HS-27A (cell line): ENCODE data around the gene DENND5A.

Experiments used
- DNase-seq: peaks from one replicate; pipeline ENCODE4 v3.0.0-alpha.2; 2012; ENCODE audit warnings: low read depth, missing footprints

Gene DENND5A

DNA sequence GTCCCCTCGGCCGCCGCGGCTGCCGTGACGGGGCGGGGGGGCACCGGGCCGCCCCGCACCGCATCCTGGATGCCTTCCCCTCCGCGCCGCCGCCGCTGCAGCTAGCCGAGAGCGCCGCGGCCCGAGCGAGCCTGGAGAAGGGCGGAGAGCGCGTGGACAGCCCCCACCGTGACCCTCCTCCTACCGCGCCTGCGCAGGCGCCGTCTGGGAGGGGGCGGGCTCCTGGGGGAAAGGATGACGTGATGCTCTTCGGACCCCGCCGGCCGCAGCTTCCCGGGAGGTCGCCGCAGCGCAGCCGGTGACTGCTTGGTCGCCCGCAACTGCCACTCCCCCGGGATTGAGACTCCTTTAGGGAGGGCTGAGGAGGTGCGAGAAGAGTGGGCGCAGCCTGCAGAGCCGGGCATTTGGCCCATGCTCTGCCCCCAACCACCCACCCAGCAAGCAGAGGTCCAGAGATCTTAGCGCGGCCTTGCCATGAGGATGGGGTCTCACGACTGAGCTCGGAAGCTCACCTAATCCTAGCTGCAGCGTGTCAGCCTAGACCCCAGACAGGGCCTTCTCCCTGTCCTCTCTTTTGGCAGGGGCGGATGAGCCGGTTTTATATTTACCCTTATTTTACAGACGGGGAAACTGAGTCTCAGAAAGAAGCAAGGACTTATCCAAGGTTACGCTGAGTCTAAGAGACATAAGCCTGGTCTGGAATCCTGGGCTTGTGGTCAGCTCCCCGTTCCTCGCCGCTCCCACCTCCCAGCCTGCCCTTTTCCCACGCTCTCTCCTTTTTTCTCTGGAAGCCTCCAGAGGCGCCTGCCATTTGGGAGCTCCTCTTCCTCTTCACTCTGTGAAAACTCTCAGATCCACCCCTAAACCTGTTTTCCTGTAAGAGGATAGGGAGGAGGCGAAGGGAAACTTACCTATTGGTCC lies at the start of gene DENND5A:
DENND5A (minus strand) TSS at position 140 of the 921 bp plus-strand sequence. CDS start 281 bp downstream, outside the sequence.
- peak; percentile 40 for DNase-seq

DNA sequence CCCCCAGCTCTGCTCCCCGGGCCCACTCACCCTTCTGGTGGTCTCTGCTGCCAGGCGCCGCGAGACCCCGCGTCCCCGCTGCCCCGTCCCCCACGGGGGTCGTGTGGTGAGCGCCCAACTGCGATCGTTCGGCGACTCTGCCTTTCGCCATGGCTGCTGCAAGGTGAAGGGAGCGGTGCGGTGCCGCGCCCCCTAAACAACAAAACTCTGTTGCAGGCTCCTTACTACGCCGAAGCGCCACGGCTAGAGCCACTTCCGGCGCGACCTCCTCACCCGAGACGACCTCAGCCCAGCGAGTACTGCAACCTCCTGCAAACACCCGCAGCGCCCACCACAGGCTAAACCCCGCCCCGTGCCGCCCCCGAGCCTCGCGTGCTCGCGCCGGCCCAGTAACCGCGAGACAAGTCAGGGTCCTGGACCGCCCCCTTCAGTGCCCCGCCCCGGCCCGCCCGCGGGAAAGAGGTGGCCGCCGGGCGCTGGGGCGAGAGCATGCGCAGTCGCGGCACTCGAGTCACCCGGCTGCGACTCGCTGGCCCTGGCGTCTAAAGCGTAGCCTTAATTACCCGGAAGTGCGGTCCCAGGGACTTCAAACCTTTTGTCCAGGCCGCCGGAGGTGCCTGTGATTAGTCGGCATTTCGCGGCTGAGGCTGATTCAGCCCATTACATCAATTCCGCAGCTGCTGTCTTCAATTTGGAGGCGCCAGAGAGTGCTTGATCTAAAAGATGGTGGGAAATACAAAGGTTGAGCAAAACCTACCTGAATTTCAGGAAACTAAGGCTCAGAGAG lies 49.3 kb upstream of the DENND5A start, which contains the start of gene TMEM41B:
TMEM41B (minus strand) TSS at position 303 of the 787 bp plus-strand sequence; CDS start at position 151, 152 bp downstream.
- DNase-seq: peak; percentile 97

DNA sequence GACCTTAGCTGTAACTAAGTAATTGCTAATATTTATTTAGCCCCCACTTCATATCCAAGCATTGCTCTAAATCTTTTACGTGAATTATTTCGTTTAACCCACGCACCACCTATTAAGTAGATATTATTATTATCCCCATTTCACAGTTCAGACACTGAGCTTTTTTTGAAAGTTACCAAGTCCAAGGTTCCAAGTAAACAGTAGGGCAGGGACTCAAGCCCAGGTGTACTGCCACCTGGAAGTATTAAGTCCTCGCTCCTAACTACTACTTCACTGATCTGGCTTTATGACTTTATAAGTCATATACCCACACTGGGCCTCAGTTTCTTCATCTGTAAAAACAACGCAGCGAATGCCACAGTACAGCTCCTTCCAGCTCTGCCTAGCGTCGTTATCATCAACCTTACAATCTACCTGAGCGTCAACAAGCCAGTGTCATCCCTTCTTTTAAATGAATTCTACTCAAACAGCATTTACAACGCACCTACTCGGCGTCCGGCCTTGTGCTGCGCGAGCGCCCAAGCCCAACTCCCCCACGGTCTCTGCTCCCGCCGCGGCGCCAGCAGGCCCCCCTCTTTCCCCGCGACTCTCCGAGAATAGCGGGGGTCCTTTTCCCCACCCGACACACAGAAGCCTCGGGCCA lies 48.6 kb upstream of the DENND5A start:
- no peak for DNase-seq

DNA sequence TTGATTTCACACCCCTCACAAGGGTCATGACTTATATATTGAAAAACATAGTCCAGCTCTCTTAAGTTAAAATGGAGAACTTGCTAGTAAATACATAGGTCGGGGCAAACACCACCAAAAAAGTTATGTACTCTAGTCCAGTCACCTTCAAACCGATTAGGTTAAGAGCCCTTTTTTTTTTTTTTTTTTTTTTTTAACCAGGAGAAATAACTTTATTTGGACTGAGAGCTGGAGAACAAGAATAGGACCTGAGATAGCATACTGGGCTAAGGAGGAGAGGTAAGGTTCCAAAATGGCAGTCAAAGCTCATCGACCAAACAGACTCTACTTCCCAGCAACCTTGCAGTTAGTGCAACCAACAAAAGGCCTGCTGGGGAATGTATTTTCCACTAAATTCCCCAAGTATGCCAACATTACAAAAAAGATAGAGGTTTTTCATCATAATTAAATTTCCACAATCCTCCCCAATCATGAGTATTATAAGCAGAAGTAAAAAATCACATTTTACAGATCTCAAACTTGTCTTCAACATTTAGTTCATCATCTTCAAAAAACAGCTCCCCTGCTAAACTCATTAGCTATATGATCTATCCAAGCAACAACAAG lies 45.4 kb upstream of the DENND5A start:
- no peak for DNase-seq

DNA sequence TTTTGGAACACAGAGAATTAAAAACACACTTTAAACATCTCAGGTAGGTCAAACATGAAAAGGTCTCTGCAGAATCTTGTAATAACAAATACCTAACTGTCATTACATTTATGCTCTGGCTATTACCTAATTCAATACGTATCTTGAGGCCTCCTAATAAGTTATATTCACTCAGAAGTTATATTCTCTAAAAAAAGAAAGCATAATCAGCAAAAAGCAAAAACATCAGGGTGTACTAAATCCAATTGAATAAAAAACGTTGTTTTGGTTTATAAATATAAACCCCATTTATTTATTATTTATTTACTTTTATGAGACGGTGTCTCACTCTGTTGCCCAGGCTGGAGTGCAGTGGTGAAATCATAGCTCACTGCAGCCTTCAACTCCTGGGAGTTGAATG lies 39.0 kb upstream of the DENND5A start:
- no peak for DNase-seq

DNA sequence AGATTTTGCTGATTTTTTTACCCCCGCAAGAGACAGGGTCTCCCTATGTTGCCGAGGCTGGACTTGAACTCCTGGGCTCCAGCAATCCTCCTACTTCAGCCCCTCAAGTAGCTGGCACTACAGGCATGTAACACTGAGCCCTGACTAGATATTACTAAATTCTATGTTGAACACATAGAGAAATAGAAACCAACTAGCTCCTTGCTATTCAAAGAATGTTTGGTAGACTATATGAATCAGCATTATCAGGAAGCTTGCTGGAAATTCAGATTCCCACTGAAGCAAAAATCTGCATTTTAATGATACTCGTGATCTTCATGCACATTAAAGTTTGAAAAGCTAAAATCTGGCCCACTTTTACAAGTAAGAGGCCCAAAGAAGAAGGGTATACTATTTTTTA lies 37.3 kb upstream of the DENND5A start:
- DNase-seq: no peak

DNA sequence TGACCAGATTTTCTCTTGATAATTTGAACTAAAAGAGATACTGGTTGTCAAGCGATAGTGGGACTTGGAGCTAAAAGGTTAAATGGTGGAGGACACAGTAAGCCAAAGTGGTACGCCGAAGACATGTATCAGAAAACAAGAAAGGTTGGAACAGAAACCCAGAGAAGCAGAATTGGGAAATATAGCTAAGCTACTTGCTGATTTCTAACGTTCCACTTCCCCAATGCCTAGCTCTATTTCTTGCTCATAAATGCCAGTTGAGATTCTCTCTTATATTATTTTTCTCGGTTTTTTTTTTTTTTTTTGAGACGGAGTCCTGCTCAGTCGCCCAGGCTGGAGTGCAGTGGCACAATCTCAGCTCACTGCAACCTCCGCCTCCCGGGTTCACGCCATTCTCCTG lies 36.6 kb upstream of the DENND5A start:
- no peak for DNase-seq

DNA sequence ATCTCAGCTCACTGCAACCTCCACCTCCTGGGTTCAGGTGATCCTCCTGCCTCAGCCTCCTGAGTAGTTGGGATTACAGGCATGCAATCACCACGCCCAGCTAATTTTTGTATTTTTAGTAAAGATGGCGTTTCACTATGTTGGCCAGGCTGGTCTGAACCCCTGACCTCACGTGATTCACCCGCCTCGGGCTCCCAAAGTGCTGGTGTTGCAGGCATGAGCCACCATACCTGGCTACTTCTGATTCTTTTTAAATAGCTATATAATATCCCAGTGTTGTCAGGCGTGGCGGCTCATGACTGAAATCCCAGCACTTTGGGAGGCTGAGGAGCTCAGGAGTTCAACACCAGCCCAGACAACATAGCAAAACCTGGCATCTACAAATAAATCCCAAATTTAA lies 28.5 kb upstream of the DENND5A start:
- DNase-seq: no peak

DNA sequence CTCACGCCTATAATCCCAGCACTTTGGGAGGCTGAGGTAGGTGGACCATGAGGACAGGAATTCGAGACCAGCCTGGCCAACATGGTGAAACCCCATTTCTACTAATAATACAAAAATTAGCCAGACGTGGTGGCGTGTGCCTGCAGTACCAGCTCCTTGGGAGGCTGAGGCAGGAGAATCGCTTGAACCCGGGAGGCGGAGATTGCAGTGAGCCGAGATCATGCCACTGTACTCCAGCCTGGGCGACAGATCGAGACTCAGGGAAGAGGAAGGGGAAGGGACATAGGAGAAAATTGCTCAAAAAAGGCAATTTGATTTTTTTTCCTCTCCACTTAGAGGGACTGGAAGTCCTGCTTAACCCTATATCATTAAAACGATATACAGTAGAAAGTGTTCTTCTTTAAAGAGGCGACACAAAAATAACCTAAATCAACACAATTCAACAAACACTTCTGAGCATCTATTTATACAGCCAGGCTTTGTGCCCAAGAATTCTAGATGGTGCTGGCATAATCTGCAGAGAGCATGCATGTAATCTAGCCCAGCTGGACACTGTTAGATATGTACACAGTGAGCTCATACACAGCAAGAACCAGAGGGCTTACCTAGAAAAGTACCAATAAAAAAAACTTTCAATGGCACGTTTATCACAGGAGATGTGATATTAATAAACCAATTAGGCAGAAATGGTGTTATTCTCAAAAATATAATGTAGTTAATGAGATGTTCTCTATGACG lies 20.9 kb upstream of the DENND5A start:
- no peak for DNase-seq

DNA sequence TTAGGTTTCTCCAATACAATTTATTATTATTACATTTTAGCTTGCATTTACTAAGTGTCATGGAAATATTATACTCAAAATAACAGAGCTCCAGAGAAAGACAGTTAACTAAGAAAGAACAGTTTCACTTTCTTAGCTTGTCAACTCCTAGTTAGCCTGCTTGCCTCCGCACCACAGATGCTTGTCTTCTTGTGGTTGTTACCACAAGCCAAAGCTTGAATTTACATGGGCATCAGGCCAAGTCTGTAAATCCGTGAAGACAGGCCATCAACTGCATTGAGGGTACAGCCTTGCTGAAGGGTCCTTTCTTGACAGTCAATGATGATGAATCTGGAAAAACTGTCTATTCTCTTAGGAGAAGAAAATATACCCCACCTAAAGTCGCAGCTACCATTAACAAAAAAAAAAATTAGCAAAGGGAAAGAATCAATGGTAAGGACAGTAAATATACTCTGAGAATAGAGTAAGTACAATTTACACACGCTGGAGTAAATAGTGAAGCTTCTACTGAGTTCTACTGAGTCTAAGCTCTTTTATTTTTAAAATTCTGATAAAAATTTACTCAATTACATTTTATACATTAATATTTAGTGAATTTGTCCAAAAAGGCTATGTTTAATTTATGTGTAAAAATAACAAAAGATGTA lies 15.6 kb upstream of the DENND5A start:
- DNase-seq: no peak

DNA sequence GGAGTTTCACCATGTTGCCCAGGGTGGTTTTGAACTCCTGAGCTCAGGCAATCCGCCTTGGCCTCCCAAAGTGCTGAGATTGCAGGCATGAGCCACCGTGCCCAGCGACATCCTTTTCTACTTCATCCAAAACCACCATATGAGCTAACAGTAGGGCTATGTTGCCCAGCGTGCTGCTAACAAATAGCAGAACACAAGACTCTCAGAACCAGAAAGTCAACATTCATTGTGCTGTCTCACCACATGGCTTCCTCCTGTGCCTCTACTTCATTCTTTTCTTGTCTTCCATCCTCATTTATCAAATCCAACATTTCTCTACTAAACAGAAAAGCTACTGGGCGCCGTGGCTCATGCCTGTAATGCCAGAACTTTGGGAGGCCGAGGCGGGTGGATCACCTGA lies 12.0 kb upstream of the DENND5A start:
- DNase-seq: no peak

DNA sequence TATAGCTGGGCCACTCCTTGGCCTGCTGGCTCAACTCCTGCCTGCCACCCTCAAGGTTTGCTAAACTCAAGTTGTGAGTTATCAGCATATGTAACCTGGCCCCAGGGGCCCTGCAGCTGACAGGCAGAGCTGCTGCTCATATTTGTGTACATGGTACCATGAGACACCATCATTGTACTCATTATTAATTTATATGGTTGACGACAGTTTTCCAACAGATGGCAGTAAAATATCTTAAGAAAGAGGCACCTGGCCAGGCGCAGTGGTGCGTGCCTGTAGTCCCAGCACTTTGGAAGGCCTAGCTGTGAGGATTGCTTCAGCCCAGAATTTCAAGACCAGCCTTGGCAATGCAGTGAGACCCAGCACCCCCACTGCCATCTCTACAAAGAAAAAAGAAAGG lies 11.4 kb upstream of the DENND5A start:
- no peak for DNase-seq

DNA sequence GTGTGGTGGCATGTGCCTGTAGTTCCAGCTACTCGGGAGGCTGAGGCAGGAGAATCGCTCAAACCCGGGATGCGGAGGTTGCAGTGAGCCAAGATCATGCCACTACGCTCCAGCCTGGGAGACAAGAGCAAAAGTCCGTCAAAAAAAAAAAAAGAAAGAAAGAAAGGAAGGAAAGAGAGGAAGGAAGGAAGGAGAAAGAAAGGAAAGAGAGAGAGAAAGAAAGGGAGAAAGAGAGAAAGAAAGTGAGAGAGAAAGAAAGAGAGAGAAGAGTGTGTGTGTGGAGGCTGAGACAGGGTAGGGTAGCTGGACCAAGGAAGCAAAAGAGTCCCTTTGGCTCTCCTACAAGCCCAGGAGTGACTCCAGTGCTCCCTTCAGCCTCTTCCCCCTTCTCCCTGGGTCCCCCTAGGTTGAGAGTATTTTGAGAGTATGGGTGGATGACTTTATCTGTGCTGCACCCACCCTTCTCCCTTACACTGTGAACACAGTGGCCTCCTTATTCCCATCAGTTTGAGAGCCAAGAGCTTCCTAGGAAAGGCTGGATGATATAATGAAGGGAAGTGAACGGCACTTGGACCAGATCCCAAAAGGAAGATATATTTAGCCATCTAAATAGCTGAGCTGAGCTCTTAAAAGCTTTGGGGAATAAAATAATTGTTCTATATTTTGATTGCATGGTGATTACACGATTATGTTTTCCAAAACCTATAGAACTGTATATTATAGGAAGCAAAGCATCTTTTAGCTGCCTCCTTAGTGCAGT lies 9.5 kb upstream of the DENND5A start:
- DNase-seq: no peak

DNA sequence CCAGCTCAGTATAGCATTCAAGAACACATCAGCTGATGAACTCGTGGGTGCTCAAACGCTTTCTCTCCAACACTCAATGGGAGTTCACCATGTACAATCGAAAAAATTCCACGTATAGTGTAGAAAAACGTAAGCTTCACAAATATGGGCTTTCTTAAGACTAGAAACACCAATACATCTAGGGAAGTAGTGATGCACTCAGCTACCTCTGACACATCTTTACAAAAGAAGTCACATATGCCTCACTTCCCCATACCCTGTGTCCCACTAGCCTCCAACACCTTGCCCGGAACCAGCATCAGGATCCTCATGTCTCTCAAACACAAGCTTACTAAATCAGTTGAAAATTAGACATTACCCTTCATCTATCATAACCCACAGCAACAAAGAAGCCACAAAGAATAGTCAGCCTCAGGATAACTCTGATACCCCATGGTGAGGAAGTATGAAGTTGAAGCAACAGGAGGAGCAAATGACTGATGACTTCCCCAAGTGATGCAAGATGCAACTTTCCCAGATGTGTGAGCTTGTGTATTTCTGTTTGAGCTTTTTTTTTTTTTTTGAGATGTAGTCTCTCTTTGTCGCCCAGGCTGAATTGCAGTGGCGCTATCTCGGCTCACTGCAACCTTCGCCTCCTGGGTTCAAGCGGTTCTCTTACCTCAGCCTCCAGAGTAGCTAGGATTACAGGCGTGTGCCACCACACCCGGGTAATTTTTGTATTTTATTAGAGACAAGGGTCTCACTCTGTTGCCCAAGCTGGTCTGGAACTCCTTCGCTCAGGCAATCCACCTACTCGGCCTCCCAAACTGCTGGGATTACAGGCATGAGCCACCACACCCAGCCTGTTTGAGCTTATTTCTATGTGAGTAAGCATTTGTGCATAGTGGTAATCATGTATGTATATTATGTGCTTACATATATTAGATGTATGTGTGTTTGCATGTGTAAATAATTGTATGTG lies 8.5 kb upstream of the DENND5A start:
- no peak for DNase-seq

DNA sequence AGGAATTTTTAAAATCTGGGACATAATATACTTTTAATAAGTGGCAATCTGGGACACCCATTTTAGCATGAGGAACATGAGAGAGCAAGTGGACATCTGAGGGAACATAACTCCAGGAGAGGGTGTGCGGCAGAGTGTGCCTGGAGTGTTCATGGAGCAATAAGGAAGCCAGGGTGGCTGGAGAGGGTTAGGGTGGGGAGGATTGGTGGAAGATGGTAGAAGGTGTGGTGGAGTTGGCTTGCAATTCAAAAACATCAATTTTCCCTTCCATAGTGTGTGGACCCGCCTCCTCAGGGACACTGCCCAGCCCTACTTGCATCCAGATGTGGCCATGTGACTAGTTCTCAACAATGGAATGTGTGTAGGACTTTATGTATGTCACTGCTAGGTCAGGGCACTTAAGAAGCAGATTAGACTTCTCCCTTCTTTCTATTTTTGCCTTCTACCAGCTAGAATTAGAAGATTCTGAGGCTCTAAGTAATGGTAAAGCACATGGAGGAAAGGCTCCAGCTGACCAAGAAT lies 4.4 kb upstream of the DENND5A start:
- DNase-seq: no peak

DNA sequence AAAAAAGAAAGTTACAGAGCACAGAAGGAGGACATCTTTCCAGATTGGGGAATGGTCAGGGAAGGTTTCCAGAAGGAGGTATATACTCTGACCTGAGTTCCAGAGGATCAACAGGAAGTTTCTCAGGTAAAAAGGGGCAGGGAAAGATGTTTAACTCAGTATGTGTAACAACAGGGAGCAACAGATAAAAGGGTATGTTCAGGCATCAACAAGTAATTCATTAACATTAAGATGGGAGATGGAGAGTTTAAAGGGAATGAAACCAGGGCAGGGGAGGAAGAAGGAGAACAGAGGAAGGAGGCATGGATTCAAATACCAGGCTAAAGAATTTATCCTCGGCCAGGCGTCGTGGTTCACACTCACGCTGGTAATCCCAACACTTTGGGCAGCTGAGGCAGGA lies 2.5 kb upstream of the DENND5A start:
- no peak for DNase-seq

DNA sequence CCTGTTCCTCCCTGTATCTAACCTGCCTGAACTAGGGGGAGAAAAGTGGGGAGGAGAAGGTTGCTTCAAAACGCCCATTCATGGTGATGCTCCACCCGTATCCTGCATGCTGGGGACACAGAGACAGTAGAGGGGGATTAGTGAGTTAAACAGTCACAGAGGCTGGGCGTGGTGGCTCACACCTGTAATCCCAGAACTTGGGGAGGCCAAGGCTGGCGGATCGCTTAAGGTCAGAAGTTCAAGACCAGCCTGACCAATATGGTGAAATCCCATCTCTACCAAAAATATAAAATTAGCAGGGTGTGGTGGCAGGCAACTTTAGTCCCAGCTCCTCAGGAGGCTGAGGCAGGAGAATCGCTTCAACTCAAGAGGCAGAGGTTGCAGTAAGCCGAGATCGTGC lies 1.8 kb upstream of the DENND5A start:
- DNase-seq: no peak

DNA sequence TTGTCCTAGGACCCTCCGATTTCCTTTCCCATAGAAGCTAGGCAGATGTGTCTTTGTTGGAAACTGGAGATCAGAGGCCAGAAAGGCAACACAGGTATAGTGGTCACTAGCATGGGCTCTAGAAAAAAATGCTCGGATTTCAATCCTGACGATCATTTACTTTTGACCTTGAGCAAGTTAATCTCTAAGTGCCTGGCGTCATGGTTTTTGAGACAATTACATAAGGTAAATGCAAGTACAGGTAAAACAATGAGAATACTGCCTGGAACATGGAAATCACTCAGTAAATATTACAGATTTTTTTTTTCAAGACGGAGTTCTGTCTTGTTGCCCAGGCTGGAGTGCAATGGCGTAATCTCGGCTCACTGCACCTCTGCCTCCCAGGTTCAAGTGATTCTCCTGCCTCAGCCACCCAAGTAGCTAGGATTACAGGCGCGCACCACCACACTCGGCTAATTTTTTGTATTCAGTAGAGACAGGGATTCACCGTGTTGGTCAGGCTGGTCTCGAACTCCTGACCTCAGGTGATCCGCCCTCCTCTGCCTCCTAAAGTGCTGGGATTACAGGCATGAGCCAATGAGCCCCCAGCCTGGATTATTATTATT lies 1.1 kb upstream of the DENND5A start:
- no peak for DNase-seq
